Raji (cell line): ENCODE measurements around the gene BBOX1.

Experiments used
- POLR2A ChIP-seq: IDR thresholded peaks from 2 replicates; pipeline ENCODE4 v1.6.1; 2011; ENCODE audit warnings: low read depth, low read length, control low read depth; ENCODE audit not compliant: insufficient read depth

BBOX1 gene, protein sequence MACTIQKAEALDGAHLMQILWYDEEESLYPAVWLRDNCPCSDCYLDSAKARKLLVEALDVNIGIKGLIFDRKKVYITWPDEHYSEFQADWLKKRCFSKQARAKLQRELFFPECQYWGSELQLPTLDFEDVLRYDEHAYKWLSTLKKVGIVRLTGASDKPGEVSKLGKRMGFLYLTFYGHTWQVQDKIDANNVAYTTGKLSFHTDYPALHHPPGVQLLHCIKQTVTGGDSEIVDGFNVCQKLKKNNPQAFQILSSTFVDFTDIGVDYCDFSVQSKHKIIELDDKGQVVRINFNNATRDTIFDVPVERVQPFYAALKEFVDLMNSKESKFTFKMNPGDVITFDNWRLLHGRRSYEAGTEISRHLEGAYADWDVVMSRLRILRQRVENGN

DNA sequence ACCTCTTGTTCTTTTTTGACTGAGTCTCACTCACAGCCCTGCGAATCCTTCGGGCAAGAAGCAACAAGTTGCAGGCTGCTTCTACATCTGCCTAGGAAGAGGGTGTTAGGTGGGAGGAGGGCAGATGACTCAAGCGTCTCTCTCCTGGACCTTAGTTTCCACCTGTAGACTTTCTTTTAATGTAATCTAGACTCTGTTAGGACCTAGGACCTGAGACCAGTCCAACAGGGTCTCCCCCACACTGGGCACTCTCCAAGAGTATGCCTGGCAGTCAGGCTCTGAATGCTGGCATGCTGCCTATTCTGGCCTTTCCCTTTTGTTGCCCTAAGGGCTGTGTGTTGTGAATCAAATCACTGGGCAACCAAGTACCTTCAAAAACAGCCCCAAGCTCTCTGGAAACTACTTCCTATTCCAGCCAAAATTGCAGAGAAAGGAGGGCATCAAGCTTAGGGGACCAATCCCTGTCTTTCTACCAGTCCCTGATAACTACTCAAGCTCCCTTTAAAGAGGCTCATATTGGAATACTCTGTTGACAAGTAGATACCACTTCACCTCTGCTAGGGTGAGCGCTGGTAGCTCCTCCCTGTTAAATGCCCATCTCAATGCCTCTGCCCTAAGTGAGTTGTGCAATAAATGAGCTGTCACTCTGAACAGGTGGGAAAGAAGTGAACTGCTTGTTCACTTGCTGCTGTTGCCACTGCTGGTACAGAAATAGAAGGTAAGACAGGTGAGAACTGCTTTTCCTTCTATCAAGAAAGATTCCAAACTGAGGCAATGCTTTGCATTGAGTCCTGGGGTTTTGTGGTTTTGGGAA lies at the start of gene BBOX1:
Gene BBOX1, plus strand, starts transcription at position 514 of the 814 bp plus-strand sequence. CDS start 14,616 bp downstream, outside the sequence.
- no peak for TF ChIP-seq POLR2A

DNA sequence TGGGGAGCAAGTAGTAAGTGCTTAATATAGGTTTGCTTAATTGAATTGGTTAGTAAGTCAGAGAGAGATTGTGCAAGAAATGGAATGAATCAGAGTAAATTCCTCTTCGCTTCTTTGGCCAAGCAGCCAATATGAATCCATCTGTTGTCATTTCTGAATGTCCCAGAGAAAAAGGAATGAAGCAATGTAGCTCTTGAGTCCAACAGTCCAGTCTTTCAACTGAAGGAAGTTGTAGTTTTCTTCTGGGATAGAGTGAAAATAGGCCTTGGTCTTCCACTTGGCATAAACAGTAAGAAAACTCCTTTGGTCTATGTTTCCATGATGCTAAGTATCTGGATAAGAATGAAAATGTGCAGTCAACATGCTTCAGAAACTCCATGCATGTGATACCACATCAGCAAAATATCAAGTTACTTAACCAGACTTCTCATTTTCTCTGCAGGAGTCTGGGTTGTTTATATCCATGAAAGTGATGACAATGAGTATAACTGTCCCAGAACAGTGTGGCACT lies 48.5 kb upstream of the BBOX1 start:
- no peak for TF ChIP-seq POLR2A

DNA sequence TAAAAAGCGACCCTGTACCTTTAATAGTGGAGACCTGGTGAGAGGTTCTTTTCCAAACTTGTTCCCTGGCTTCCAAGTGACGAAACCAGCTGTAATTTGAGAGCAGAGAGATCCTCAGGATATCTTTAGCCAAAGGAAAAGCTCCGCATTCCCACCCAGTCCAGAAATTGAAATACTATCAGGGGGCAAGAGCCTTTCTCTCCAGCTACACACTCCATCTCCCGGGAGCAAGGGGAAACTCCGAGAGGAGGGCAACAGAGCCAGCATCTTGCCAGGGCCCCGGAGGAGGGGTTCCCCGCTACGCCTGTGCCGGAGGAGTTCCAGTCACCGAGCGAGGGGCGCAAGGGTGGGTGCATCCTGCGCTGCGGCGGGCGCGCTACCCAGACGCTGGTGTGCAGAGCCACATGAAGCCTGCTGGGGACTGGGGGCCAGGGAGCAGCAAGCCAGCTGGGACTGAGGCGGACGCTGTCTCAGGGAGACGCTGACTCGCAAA lies 46.6 kb upstream of the BBOX1 start, which contains the start of gene FIBIN:
Gene FIBIN, plus strand, starts transcription at position 148 of the 493 bp plus-strand sequence. CDS start 415 bp downstream, outside the sequence.
- TF ChIP-seq POLR2A, result no peak

DNA sequence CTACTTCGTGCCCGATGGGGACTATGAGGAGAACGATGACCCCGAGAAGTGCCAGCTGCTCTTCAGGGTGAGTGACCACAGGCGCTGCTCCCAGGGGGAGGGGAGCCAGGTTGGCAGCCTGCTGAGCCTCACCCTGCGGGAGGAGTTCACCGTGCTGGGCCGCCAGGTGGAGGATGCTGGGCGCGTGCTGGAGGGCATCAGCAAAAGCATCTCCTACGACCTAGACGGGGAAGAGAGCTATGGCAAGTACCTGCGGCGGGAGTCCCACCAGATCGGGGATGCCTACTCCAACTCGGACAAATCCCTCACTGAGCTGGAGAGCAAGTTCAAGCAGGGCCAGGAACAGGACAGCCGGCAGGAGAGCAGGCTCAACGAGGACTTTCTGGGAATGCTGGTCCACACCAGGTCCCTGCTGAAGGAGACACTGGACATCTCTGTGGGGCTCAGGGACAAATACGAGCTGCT lies 46.0 kb upstream of the BBOX1 start:
- TF ChIP-seq POLR2A, result no peak

DNA sequence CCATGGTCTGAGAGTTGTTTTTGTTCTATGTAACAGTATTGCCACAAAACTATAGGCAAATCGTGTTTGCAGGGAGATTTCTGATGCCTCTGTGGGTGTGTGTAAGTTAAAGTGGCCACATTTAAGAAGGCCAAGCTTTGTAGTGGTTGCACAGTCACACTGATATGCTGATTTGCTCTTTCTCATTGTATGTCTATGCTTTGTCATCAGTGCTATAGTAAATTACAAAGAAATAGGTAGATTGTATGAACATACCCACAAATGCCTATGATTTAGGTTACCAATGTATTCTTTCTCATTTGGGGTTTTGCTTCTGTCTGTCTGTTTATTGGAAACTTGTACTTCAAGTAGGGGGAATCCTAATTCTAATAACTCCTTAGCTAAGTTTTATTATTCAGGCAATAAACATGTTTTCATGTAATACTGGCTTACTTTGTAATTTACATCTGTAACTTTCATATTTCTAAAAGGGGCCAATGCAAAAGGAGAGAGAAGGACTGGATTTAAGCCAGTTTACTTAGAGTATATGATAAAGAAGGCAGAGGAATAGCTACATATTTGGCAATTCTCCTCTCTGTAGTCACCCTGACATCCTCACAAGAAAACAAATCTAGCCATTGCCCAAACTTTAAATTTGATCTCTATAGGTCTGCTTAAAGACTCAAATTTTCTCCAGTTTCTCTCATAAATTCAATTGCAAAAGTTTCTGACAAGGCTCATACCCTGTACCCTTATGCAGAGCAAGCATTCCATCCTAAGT lies 44.7 kb upstream of the BBOX1 start:
- no peak for TF ChIP-seq POLR2A

DNA sequence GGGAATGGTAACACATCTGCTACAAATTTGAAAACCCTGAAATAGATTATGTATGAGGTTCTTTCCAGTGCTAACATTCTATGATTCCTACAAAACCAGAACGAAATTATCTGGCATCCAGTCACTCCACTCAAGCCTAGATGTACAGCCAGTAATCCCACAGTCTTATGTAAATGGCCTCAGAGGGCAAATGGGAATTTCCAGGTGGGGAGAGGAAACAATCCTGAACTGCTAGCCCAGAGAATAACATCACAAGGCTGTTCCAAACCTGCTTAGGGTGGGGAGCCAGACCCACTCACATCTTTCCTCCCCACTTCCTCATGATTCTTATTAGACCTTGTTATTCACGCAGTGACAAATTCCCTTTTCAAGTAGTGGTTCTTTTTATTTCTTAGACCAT lies 43.2 kb upstream of the BBOX1 start:
- TF ChIP-seq POLR2A, result no peak

DNA sequence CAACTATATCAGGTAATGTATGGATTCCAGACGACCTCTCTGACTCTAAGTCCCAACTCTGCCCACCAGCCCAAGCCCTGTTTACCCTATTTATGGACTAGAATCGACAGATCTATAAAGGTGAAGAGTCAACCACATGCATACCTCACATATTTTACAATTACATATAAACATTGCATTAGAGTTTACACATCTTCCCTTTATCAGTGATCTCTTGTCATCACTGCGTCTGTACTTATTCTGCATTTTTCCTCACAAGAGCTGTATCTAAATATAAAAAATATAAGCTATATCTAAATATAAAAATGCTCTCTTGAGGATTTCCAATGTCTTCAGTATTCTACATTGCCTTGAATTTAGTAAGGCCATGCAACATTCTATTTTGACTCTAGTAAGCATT lies 38.2 kb upstream of the BBOX1 start:
- TF ChIP-seq POLR2A, result no peak

DNA sequence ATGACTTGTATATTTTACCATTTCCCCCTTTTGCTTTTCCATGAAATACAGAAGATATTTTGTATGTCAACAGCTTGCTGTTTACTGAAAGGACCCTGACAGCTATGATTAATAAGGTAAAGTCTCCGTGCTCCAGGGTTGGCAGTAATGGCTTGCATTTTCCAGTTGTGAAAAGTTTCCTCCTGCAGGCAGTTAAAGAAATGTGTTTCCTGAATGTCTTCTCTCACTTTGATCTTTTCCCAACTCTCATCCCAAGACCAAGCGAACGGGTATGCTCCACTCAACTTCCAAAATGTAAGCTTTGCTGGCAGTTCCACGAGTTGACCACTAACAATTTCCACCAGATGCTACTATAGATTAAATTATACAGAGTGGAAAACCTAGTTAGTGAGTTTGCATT lies 37.8 kb upstream of the BBOX1 start:
- TF ChIP-seq POLR2A, result no peak

DNA sequence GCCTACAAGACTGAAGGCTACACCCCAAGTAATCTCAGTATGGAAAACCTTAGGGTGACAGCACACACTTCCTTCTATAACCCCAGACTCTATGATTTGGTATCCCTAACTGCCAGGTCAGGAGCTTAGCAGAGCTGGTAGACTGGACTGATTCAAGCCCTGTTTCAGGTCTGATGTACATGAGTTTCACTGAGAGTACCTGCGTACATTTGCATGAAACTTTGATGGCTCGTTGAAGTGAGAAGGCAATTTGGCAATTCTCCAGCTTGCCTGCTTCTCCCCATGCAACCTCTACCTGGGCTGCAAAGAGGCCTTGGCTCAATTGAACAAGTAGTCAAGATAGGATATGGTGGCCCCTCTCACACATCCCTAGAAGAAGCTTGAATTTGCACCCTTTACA lies 36.5 kb upstream of the BBOX1 start:
- no peak for TF ChIP-seq POLR2A

DNA sequence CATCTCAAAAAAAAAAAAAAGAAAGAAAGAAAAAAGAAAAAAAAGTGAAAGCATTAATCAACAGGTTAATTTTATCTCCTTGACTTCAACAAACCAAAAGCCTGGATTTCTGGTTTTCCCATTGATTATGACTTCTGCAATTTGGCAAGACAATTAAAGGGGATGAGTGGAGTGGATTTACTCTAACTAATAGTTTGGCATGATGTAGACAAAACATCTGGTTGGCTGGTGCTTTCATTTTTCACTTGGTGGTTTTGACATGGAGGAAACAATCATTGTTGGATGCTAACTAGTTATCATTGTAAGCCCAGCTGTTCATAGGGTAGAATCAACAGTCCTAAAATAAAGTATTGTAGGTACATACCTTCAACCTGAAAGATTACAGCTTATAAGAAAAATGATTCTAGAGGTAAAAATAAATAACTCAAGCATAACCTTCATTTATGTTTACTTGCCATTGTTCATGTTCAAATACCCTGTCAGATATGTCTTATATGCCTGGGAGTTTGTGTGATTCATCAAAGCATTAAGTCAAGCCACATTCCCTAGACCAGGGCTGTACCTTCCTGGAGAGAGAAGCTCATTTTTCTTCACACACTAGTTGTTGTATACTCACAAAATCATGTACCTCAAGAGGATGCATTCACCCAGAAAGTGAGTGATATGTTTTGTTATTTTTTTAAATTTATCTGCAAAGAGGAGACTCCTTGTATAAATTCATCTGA lies 31.6 kb upstream of the BBOX1 start:
- TF ChIP-seq POLR2A, result no peak

DNA sequence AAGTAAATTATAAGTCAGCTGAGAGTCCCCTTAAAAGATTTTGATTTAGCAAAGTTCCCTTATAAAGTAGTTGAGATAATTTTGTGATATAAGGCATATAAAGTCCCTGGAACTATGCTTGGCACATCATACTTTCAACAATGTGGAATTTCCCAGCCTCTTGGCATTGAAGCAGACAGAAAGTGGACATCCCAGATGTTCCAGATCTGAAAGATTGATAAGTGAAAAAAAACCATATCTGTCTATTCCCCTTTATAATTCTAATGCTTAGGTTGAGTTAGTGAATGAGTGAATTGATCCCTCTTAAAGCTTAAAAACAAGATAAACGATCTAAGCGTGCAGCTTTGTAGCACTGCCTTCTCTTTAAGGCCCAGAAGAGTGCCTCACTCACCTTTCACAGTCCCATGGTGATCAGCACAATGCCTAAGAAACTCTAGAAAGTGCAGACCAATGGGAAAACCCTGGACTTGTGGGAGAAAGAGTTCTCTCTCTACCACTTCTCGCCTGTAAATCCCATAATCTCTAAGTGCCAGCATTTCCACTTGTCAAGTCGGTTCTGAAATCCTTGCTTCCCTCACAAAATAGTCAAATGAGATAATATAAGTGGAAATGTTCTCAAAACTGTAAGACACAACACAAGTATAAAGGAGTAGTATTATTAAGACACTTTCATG lies 28.9 kb upstream of the BBOX1 start:
- no peak for TF ChIP-seq POLR2A

DNA sequence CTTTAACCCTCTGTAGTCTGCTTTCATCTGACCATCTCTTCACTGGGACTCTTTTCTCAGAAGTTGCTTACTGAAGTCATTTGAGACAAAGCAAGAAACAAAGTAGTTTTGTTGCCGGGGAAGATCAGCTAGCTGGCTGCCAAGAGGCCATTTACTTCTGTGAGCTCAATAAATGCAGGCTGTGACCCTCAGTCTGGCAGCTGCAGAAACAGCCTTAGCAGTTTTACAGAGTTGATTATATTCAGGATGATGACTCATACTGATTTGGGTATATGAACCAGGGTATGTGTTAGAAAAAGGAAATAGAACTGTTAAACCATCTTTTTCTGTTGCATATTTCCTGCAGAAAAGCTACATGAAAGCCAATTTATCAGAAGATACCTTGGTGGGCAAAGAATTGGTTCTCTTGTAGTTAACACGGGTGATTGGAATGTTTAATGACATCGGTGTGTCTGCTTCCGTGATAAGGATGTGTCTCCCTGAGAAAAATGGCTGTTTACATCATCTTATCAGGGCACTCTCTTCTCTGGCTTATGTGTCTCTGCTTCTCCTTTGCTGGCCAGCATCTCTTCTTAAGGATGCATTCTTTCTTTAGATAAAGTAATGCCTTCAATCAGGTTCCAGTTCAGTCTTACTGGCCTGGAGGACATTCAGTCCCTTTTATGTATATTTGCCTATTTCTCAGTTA lies 28.2 kb upstream of the BBOX1 start:
- no peak for TF ChIP-seq POLR2A

DNA sequence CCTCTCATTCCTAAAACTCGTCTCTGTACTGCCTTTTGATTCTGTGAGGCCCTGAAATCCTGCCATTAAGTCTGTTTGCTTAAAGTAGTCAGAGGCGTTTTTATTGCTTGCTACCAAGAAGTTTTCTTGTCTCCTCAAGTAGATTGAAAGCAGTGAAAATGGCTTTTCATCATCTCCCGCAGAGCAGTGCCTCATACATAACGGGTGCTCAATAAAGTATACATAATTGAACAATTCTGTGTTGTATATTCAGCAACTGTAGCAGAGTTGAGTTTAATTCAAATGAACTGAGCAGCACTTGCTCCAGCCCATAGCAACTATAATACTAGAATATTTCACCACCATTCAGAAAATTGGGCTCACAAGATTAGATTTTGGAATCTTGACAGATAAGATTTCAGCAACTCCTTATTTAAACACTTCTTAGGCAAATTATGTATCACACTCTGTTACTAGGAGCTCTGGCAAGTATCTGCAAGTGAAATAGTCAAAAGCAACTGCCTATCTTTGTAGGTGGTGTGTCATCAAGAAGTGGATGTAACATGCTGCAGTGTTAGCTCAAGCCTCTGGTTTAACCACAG lies 26.7 kb upstream of the BBOX1 start:
- TF ChIP-seq POLR2A, result no peak
